AG09319 (cell line): ENCODE measurements around the gene CCNDBP1.
A peak's percentile ranks its signal among the peaks of the same experiment; 100 is the strongest.

Experiments used
- DNase-seq: peaks from one replicate; pipeline ENCODE4 v3.0.0-alpha.2; 2010; ENCODE audit warnings: low read depth; ENCODE audit errors: extremely low read depth
- TF ChIP-seq, protein P1 (sequence below): IDR thresholded peaks from 2 replicates; pipeline ENCODE4 v1.5.1; 2011; ENCODE audit warnings: low read depth, mild to moderate bottlenecking, inconsistent platforms, low read length, moderate library complexity

Gene CCNDBP1

DNA sequence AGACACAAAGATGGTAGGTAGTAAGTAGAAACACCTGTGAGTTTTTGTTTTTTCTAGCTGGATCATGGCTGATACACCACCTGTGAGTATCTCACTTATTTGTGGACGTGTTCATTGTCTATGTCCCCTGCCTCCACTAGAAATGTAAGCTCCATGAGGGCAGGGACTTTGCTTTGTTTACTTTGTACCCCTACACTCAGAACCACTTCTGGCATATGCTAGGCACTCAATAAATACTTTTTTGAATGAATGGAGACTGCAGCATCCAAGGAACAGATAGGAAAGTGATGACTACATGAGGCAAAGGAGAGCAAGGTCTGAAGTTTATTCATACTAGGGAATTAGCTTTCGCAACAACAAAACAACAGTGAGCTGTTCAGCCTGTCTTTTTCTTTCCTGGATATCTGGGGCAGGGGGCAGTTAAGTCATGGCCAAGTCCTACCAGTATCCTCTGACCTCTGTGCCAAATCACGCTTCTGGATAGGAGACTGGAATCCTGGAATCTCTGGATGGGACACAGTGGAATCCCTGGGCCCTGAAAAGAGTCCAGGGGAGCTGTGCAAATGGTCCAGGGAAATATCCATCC lies 47.2 kb downstream of the CCNDBP1 start:
- no peak for DNase-seq
- TF ChIP-seq, protein P1, sequence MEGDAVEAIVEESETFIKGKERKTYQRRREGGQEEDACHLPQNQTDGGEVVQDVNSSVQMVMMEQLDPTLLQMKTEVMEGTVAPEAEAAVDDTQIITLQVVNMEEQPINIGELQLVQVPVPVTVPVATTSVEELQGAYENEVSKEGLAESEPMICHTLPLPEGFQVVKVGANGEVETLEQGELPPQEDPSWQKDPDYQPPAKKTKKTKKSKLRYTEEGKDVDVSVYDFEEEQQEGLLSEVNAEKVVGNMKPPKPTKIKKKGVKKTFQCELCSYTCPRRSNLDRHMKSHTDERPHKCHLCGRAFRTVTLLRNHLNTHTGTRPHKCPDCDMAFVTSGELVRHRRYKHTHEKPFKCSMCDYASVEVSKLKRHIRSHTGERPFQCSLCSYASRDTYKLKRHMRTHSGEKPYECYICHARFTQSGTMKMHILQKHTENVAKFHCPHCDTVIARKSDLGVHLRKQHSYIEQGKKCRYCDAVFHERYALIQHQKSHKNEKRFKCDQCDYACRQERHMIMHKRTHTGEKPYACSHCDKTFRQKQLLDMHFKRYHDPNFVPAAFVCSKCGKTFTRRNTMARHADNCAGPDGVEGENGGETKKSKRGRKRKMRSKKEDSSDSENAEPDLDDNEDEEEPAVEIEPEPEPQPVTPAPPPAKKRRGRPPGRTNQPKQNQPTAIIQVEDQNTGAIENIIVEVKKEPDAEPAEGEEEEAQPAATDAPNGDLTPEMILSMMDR = no peak

DNA sequence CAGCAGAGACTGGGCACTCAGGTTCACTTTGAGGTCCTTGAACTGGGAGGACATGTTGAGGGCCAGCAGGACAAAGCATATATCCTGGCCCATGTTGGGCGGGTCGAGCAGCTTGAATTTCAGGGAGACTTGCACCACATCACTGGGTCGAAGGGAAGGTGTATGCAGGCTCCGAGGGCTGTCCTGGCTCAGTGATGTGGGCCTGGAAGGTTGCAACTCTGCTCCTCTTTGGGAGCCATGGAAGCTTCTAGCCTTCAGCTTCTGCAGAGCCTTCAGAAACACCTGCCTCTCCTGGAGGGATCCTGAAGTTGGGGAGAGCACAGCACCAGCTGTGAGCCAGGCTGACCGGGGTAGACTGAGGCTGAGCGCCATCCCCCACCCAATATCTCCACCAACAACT lies 50.3 kb downstream of the CCNDBP1 start:
- no peak for DNase-seq
- TF ChIP-seq, protein P1 = no peak

DNA sequence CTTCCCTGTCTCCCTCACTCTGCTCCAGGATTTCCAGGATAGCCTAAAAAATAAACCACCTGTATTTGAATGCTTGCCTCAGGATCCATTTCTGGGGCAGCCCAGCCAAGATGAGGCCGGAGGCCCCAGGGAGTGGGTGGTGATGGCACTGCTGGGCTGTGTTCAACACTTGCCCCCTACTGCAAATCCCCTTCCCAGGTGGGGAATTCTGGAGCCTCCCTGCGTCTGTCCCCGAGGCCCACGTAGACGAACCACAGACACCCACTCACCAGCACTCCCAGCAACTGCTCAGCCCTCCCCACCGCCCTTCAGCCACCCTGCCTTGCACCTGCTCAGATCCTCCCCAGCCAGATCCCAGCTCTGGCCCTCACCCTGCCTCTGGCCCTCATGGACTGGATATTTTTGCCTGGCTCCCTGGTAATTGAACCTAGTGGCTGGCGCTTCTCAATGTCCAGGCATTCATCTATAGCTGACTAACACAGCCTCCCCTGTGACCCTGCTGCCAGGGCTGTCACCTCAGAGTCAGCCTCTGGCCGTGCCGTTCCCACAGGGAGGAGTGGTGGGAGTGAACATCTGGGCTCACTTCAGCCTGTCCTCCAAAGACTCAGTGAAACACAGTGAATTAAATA lies 52.8 kb downstream of the CCNDBP1 start:
- DNase-seq = no peak

DNA sequence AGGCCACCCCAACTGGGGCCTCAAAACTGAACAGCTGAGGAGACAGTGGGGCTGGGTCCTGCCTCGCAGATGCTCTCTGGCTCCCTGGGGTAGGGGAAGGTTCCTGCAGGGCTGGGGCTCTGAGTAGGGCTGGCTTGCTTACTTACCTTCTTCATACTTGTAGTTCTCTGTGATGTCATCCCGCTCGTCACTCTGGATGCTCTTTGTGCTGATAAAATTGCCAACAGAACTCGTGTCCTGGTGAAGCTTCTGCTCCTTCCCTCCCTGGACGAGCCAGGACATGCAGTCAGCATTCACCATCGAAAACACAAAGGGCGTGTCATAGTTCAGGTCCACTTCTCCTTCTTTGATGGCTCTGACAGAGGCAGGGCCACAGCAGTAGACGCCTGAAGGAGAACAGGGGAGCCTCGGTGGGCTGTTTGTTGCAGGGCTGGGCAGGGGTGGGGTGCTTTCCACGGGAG lies 53.5 kb downstream of the CCNDBP1 start:
- TF ChIP-seq, protein P1 = no peak
- DNase-seq = no peak

More for the DNA sequence above, 52.8 kb downstream of the CCNDBP1 start:
- TF ChIP-seq, protein P1 = no peak

DNA sequence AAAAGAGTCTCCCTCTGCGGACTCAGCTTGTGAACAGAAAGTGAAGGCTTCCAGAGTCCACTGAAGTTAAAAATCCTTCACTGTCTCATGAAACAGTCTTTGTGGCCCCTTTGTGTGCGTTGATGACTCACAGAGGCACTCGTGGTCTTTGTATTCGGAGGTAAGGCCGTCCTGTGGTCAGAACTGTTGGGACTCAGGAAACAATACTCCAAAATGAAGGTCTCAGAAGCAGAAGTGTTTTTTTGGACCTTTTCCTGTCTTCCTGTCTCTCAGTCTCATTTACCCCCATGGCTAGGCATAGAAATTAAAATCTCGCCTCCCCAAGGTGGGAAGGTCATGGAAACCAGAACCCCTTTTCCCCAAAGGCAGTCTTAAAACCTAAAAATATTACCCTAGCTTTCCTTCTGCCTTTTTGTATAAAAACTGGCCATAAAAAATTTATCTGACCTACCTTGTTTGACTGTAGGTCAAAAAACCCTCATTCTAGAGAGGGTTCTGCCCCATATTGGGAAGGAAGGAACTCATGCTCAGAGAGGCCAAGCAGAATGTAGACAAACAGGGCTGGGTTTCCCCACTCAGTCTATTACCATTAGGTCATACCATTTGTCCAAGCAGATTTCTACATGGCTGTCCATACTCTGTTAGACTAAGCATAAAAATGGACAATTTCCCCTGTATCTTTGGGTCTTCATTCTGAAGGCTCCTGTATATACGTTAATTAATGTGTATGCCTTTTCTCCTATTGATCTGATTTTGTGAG lies 54.7 kb downstream of the CCNDBP1 start:
- TF ChIP-seq, protein P1 = no peak
- DNase-seq = no peak

DNA sequence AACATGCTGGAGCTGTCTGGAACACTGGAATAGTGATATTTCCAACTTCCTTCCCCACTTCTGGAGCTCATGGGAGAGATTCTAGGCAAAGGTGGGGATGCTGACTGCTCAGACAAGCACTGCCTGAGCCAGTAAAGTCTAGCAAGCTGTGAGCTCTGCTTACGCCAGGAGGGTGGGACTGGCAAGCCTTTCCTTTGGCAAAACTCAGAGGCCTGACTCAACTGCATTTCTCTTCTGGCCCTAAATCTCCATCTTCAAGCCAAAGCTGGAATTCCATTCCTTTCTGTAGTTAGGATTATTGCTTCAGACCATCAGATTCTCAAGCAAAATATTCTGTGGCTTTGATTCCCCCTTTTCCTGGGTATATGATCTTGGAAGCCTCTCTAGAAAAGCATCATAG lies 55.9 kb downstream of the CCNDBP1 start:
- TF ChIP-seq, protein P1 = no peak
- peak; percentile 44 for DNase-seq

DNA sequence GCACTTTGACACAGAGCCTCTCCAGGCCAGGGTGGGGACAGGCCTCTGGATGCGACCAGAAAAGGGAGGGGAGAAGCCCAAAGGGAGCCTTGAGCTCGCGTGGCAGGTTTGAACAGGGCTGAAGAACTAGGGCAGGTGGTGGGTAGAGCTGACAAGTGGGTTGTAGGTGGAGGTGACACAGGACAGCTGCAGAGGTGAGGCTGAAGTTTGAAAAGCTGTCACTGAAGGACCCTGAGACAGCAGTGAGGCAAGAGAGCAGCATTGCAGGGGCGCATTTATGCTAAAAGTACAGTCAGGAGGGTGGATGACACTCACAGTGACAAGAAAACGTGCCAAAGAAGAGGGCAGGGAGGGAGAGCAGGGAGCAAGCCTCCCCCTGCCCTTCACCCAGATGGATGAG lies 57.4 kb downstream of the CCNDBP1 start:
- TF ChIP-seq, protein P1 = no peak
- no peak for DNase-seq
